AG10803 (cell line): Measurements from ENCODE around the gene LHFPL2.
A peak's percentile ranks its signal among the peaks of the same experiment; 100 is the strongest.

ENCODE experiments used
- DNase-seq: peaks from one replicate; pipeline ENCODE4 v3.0.0; 2010; ENCODE audit warnings: low read depth
- H3K4me3 ChIP-seq: 2 replicates; pipeline ENCODE4 v1.5.1; 2011; ENCODE audit warnings: mild to moderate bottlenecking, low read length, control low read depth
- CTCF ChIP-seq: conservative IDR thresholded peaks from 2 replicates; pipeline ENCODE4 v1.5.1; 2011; ENCODE audit warnings: mild to moderate bottlenecking, low read length, control low read depth, inconsistent platforms

The LHFPL2 gene

GRCh38 chr5:78508186-78508765, 140.3 kb downstream of the LHFPL2 start:
- peak; percentile 63 for DNase-seq
- no peak overlapping the region for H3K4me3 ChIP-seq
- TF ChIP-seq CTCF = no peak

- H3K4me3 ChIP-seq = no peak overlapping the region
- DNase-seq = no peak
- TF ChIP-seq CTCF = no peak
Measured at GRCh38 chr5:78507531-78507930, 141.0 kb downstream of the LHFPL2 start.

GRCh38 chr5:78506261-78507024, 142.1 kb downstream of the LHFPL2 start:
- no peak for TF ChIP-seq CTCF
- DNase-seq = peak; percentile 74
- no peak overlapping the region for H3K4me3 ChIP-seq

- no peak overlapping the region for H3K4me3 ChIP-seq
- no peak for DNase-seq
- TF ChIP-seq CTCF = no peak
Measured at GRCh38 chr5:78505860-78506259, 142.7 kb downstream of the LHFPL2 start.

- no peak overlapping the region for H3K4me3 ChIP-seq
- TF ChIP-seq CTCF = no peak
- DNase-seq = peak; percentile 99
Measured at GRCh38 chr5:78504704-78505677, 143.6 kb downstream of the LHFPL2 start.

GRCh38 chr5:78503958-78504653, 144.5 kb downstream of the LHFPL2 start:
- no peak for DNase-seq
- no peak overlapping the region for H3K4me3 ChIP-seq
- no peak for TF ChIP-seq CTCF
